ENCODE data around the gene ARPIN. TPM values are rescaled to one million over a fixed set of nuclear protein-coding genes. Genes with fewer than 3 reads are reported as not detected.

ARPIN gene
- total and polyA plus RNA-seq, 7 experiments from 2014 or later, result 0.08 to 1.1 (median 0.31) TPM; not detected in 3

DNA sequence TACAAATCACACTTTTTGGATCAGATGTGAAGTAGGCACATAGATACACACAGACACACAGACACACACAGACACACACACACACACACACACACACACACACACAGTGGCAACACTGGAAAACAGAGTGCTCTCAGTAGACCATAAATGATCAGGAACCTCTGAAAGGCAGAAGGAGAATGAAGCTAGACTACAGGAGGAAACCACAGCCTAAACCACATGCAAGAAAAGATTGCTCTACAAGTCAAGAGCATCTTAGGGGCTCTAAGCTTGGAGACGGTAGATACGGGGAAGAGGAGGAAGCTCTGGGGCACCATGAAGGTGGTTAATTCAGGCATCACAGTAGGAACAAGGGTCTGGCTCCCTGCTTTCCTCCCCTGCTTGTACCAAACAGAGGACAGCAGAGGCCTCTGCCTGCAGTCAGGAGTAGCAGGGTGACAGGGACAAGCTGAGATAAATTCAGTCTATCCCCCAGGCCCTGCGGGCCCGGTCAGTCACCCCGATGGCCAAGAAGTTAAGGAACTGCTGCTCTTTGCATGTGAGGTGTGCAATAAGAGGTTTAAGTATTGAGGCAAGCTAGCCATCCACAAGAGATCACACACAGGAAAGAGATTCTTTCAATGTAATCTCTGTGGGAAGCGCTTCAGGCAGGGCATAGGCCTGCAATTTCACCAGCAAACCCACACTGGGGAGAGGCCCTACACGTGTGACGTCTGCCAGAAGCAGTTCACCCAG is 23.5 kb upstream of the ARPIN start:
- CTCF ChIA-PET, result interaction anchor here (0.6 to 0.7 kb wide), 2 partner anchors 135 to 561 kb away, joined by 4 to 5 read pairs; no protein-coding TSS in a partner anchor
- H3K9me3 Mint-ChIP-seq, result no peaks in the 10 kb centered on the region
- DNase-seq (peak in 8 of 9 donors; percentile 22 to 60 (median 47)), ATAC-seq (peak; percentile 80)
- Histone ChIP-seq H3K36me3 (ENCODE audit: control insufficient read depth in 2 of 3, insufficient read depth in 3 of 3, low read length in 3 of 3) (no peaks in the 10 kb centered on the region), H3K4me1 (ENCODE audit: control insufficient read depth in 2 of 2, insufficient read depth in 2 of 2, low read length in 2 of 2) (peaks cover 6 to 11% of the 10 kb centered on the region in 2 donors), H3K27ac (ENCODE audit: low read depth, low read length) (no peak overlapping the region), H3K9me3 (ENCODE audit: control insufficient read depth in 2 of 3, low read length in 3 of 3) (no peaks in the 10 kb centered on the region), H3K27me3 (ENCODE audit: control insufficient read depth in 2 of 2, insufficient read depth in 2 of 2, low read length in 2 of 2) (no peaks in the 10 kb centered on the region), H3K4me3 (ENCODE audit: low read length) (no peak overlapping the region)
- peak overlapping the region in 9 of 10 donors; percentile 2 to 51 (median 28) for H3K4me3 Mint-ChIP-seq
- peaks cover 0 to 31% (median 0%) of the 10 kb centered on the region in 5 donors for H3K27me3 Mint-ChIP-seq
- POLR2A ChIA-PET, result interaction anchor here (0.6 to 1.2 kb wide), 7 partner anchors 10 to 993 kb away, joined by 3 to 9 read pairs (median 4); no protein-coding TSS in a partner anchor
- H3K4me1 Mint-ChIP-seq, result peaks cover 14 to 29% (median 17%) of the 10 kb centered on the region in 7 donors
- intact Hi-C loops (cut with micrococcal nuclease), result loop anchor here in 1 of 2 donors (5.0 kb wide), 1 partner anchor 66 kb away; the partner anchor contains the start of gene ZNF710
- peak overlapping the region in 5 of 9 donors; percentile 0 to 29 (median 13) for H3K27ac Mint-ChIP-seq
- H3K36me3 Mint-ChIP-seq, result no peaks in the 10 kb centered on the region

DNA sequence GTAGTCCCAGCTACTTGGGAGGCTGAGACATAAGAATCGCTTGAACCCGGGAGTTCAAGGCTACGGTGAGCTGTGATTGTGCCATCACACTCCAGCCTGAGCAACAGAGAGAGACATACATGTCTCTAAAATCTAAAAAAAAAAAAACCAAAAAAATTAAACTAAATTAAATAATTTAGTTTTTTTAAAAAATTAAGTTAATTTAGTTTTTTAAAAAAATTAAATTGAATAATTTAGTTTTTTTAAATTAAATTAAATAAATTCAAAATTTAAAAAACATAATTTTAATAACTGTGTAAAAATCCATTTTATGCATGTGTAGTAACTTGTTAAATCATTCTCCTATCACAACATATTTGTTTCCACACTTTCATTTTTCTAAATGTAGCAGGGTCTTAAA is 20.1 kb upstream of the ARPIN start:
- no peak for ATAC-seq
- peaks cover 6 to 11% of the 10 kb centered on the region in 2 donors for H3K4me1 ChIP-seq (ENCODE audit: control insufficient read depth in 2 of 2, insufficient read depth in 2 of 2, low read length in 2 of 2)
- intact Hi-C loops (cut with micrococcal nuclease), result no loop called here
- H3K27ac ChIP-seq (ENCODE audit: low read depth, low read length), result no peak overlapping the region
- DNase-seq, result no peak
- ChIA-PET POLR2A (no interaction called here), CTCF (no interaction called here)
- no peak overlapping the region for H3K27ac Mint-ChIP-seq
- H3K36me3 Mint-ChIP-seq, result no peaks in the 10 kb centered on the region
- H3K4me1 Mint-ChIP-seq, result peaks cover 13 to 25% (median 17%) of the 10 kb centered on the region in 7 donors
- H3K9me3 Mint-ChIP-seq, result no peaks in the 10 kb centered on the region
- H3K27me3 ChIP-seq (ENCODE audit: control insufficient read depth in 2 of 2, insufficient read depth in 2 of 2, low read length in 2 of 2), result no peaks in the 10 kb centered on the region
- H3K9me3 ChIP-seq (ENCODE audit: control insufficient read depth in 2 of 3, low read length in 3 of 3), result no peaks in the 10 kb centered on the region
- no peak overlapping the region for H3K4me3 ChIP-seq (ENCODE audit: low read length)
- no peak overlapping the region for H3K4me3 Mint-ChIP-seq
- H3K27me3 Mint-ChIP-seq, result peaks cover 0 to 23% (median 0%) of the 10 kb centered on the region in 5 donors
- no peaks in the 10 kb centered on the region for H3K36me3 ChIP-seq (ENCODE audit: control insufficient read depth in 2 of 3, insufficient read depth in 3 of 3, low read length in 3 of 3)

DNA sequence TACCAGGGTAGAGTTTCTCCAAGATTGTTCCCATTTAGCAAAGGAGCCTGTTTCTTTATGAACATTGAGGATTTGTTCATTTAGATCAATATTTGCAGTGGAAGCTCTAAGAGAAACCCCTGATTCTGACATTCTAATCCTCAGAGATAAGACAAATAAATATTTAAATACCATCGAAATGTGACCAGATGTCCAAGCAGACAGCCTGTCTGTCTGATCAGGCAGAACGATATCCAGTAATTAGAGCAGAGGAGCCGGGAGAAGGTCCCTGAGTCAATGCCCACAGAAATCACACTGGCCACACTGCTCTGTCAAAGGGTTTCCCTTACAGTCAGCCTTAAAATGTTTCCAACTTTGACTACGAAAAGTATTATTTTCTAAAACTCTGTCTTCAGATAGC is 15.7 kb upstream of the ARPIN start:
- Mint-ChIP-seq H3K4me1 (peaks cover 0 to 2% (median 0%) of the 10 kb centered on the region in 7 donors), H3K27me3 (peaks cover 0 to 23% (median 0%) of the 10 kb centered on the region in 5 donors), H3K4me3 (no peak overlapping the region), H3K36me3 (no peaks in the 10 kb centered on the region), H3K27ac (no peak overlapping the region), H3K9me3 (no peaks in the 10 kb centered on the region)
- intact Hi-C loops (cut with micrococcal nuclease), result no loop called here
- Histone ChIP-seq H3K36me3 (ENCODE audit: control insufficient read depth in 2 of 3, insufficient read depth in 3 of 3, low read length in 3 of 3) (no peaks in the 10 kb centered on the region), H3K4me1 (ENCODE audit: control insufficient read depth in 2 of 2, insufficient read depth in 2 of 2, low read length in 2 of 2) (no peaks in the 10 kb centered on the region), H3K27me3 (ENCODE audit: control insufficient read depth in 2 of 2, insufficient read depth in 2 of 2, low read length in 2 of 2) (no peaks in the 10 kb centered on the region), H3K27ac (ENCODE audit: low read depth, low read length) (no peak overlapping the region), H3K9me3 (ENCODE audit: control insufficient read depth in 2 of 3, low read length in 3 of 3) (no peaks in the 10 kb centered on the region), H3K4me3 (ENCODE audit: low read length) (no peak overlapping the region)
- ChIA-PET CTCF (interaction anchor here (0.6 to 0.7 kb wide), 2 partner anchors 34 to 167 kb away, joined by 3 to 4 read pairs; no protein-coding TSS in a partner anchor), POLR2A (no interaction called here)
- no peak for ATAC-seq
- DNase-seq, result no peak

DNA sequence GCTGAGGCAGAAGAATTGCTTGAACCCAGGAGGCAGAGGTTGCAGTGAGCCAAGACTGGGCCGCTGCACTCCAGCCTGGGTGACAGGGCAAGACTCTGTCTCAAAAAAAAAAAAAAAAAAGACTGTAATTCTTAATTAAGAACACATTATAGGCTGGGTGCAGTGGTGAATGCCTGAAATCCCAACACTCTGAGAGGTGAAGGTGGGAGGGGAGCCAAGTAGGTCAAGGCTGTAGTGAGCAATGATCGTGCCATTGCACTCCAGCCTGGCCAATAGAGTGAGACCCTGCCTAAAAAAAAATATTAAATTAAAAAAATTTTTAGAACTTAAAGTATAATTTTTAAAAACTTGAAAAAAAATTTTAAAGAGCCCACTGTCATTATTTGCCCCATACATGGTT is 13.4 kb upstream of the ARPIN start:
- Mint-ChIP-seq H3K9me3 (no peaks in the 10 kb centered on the region), H3K36me3 (no peaks in the 10 kb centered on the region), H3K4me3 (no peak overlapping the region), H3K27ac (no peak overlapping the region), H3K4me1 (no peaks in the 10 kb centered on the region), H3K27me3 (peaks cover 0 to 11% (median 0%) of the 10 kb centered on the region in 5 donors)
- Histone ChIP-seq H3K4me3 (ENCODE audit: low read length) (no peak overlapping the region), H3K27ac (ENCODE audit: low read depth, low read length) (no peak overlapping the region), H3K4me1 (ENCODE audit: control insufficient read depth in 2 of 2, insufficient read depth in 2 of 2, low read length in 2 of 2) (no peaks in the 10 kb centered on the region), H3K27me3 (ENCODE audit: control insufficient read depth in 2 of 2, insufficient read depth in 2 of 2, low read length in 2 of 2) (no peaks in the 10 kb centered on the region), H3K36me3 (ENCODE audit: control insufficient read depth in 2 of 3, insufficient read depth in 3 of 3, low read length in 3 of 3) (no peaks in the 10 kb centered on the region), H3K9me3 (ENCODE audit: control insufficient read depth in 2 of 3, low read length in 3 of 3) (no peaks in the 10 kb centered on the region)
- DNase-seq (no peak), ATAC-seq (no peak)
- ChIA-PET POLR2A (interaction anchor here (0.6 to 0.9 kb wide), 2 partner anchors 10 to 82 kb away, joined by 4 to 9 read pairs; no protein-coding TSS in a partner anchor), CTCF (no interaction called here)
- intact Hi-C loops (cut with micrococcal nuclease), result no loop called here

DNA sequence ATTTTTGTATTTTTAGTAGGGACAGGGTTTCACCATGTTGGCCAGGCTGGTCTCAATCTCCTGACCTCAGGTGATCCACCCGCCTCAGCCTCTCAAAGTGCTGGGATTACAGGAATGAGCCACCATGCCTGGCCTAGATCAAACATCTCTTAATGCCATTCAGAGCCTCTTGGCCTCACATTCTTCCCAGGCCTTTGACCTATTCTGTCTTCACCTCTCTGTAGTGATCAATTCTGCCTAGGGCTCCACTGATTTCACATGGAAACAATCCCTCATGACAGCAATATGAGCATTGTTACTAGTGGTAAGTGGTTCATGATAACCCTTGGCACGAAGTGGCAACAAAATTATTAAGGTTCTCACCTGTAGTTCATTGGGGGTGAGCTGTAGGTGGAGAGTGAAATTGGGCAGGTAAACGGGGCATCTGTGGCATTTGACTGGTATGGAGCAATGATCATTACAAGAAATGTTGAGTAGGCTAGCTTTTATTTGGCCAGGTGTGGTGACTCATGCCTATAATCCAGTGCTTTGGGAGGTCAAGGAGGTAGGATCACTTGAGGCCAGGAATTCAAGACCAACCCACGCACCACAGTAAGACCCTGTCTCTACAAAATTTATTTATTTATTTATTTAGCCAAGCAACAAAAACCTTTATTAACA is 4.8 kb upstream of the ARPIN start:
- Histone ChIP-seq H3K4me3 (ENCODE audit: low read length) (no peak overlapping the region), H3K9me3 (ENCODE audit: control insufficient read depth in 2 of 3, low read length in 3 of 3) (no peaks in the 10 kb centered on the region), H3K27me3 (ENCODE audit: control insufficient read depth in 2 of 2, insufficient read depth in 2 of 2, low read length in 2 of 2) (peaks cover 4 to 5% of the 10 kb centered on the region in 2 donors), H3K27ac (ENCODE audit: low read depth, low read length) (no peak overlapping the region), H3K4me1 (ENCODE audit: control insufficient read depth in 2 of 2, insufficient read depth in 2 of 2, low read length in 2 of 2) (peaks cover 0 to 5% of the 10 kb centered on the region in 2 donors), H3K36me3 (ENCODE audit: control insufficient read depth in 2 of 3, insufficient read depth in 3 of 3, low read length in 3 of 3) (no peaks in the 10 kb centered on the region)
- Mint-ChIP-seq H3K4me1 (peaks cover 0 to 4% (median 0%) of the 10 kb centered on the region in 7 donors), H3K27me3 (peaks cover 14 to 33% (median 17%) of the 10 kb centered on the region in 5 donors), H3K27ac (no peak overlapping the region), H3K36me3 (no peaks in the 10 kb centered on the region), H3K4me3 (no peak overlapping the region), H3K9me3 (no peaks in the 10 kb centered on the region)
- no peak for ATAC-seq
- intact Hi-C loops (cut with micrococcal nuclease), result no loop called here
- CTCF ChIA-PET, result interaction anchor here (1.0 kb wide), 1 partner anchor 154 kb away, joined by 5 read pairs; no protein-coding TSS in a partner anchor
- no peak for DNase-seq
- POLR2A ChIA-PET, result no interaction called here

DNA sequence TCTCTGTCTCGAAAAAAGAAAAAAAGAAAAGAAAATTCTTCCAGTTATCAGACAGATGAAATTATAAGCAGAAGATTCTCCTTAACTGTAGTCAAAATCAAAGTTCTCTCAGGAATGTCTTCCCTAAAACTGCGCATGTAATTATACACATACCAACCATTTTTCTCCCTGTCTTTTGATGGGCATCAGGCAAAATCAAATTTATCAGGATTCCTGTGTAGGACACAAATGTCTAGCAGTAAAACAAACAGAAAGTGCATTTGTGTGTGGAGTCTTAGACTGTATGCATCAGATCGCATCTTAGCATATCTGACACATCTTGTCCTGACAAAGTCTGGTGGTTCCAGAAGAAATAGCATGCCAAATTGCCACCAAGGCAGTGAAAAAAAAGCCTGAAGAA is 3.9 kb upstream of the ARPIN start:
- intact Hi-C loops (cut with micrococcal nuclease), result no loop called here
- Histone ChIP-seq H3K27ac (ENCODE audit: low read depth, low read length) (no peak overlapping the region), H3K36me3 (ENCODE audit: control insufficient read depth in 2 of 3, insufficient read depth in 3 of 3, low read length in 3 of 3) (no peaks in the 10 kb centered on the region), H3K4me3 (ENCODE audit: low read length) (no peak overlapping the region), H3K27me3 (ENCODE audit: control insufficient read depth in 2 of 2, insufficient read depth in 2 of 2, low read length in 2 of 2) (peaks cover 4 to 5% of the 10 kb centered on the region in 2 donors), H3K4me1 (ENCODE audit: control insufficient read depth in 2 of 2, insufficient read depth in 2 of 2, low read length in 2 of 2) (peaks cover 0 to 5% of the 10 kb centered on the region in 2 donors), H3K9me3 (ENCODE audit: control insufficient read depth in 2 of 3, low read length in 3 of 3) (no peaks in the 10 kb centered on the region)
- H3K4me1 Mint-ChIP-seq, result peaks cover 0 to 8% (median 0%) of the 10 kb centered on the region in 7 donors
- POLR2A ChIA-PET, result no interaction called here
- CTCF ChIA-PET, result no interaction called here
- H3K27me3 Mint-ChIP-seq, result peaks cover 20 to 40% (median 22%) of the 10 kb centered on the region in 5 donors
- DNase-seq (no peak), ATAC-seq (no peak)
- no peaks in the 10 kb centered on the region for H3K9me3 Mint-ChIP-seq
- no peaks in the 10 kb centered on the region for H3K36me3 Mint-ChIP-seq
- no peak overlapping the region for H3K27ac Mint-ChIP-seq
- no peak overlapping the region for H3K4me3 Mint-ChIP-seq
